Ovary (tissue), 9 donors: ENCODE data around the gene PELO. TPM values are rescaled to one million over a fixed set of nuclear protein-coding genes. Genes with fewer than 3 reads are reported as not detected.

Experiments used
- DNase-seq, 5 donors: peaks; one replicate each; pipeline ENCODE4 v3.0.0-alpha.2; 2019 to 2020
- H3K27ac ChIP-seq, 2 donors: fragments of 200-600 bp; one replicate each; pipeline versions ENCODE4 v1.5.1 to v1.8.0; 2019 to 2022
- H3K27me3 ChIP-seq: fragments of 200-600 bp; one replicate; pipeline ENCODE4 v1.8.0; 2022
- H3K36me3 ChIP-seq: fragments of 200-600 bp; sonication (generic); one replicate; pipeline ENCODE4 v1.5.1; 2019
- H3K4me1 ChIP-seq: one replicate; pipeline ENCODE4 v1.8.1; 2013; ENCODE audit warnings: mild to moderate bottlenecking, moderate library complexity; ENCODE audit not compliant: insufficient read depth
- H3K4me3 ChIP-seq: fragments of 200-600 bp; sonication (generic); one replicate; pipeline ENCODE4 v1.5.1; 2017
- H3K9me3 ChIP-seq, 2 donors: fragments of 200-600 bp in 1 of 2; sonication (generic) in 1 of 2; one replicate each; pipeline versions ENCODE4 v1.5.1 to v1.8.1; 2013 to 2019; ENCODE audit warnings: mild to moderate bottlenecking in 1 of 2, moderate library complexity in 1 of 2
- EP300 ChIP-seq: sonication (generic); formaldehyde crosslinking; IDR thresholded peaks from one replicate; pipeline ENCODE4 v1.6.1; 2017; ENCODE audit warnings: antibody characterized with exemption
- POLR2A ChIP-seq: fragments of 450-650 bp; IDR thresholded peaks from one replicate; pipeline ENCODE4 v1.6.1; 2017; ENCODE audit warnings: antibody characterized with exemption, mild to moderate bottlenecking, moderate library complexity
- WGBS, 3 donors: extraction: QIAGEN DNeasy Blood & Tissue Kit in 1 of 3; methylation state at CpG; one replicate each; pipeline versions ENCODE4 v1.1.5 to v1.1.7; 2013 to 2017; 5-methylcytosine and 5-hydroxymethylcytosine counted together
- intact Hi-C, 4 donors: fragments of 100-400 bp; cut with DNase I; formaldehyde crosslinking; loops; one replicate each; pipeline versions ENCODE4 v1.11.0 to v1.15.1; 2022 to 2023
- polyA plus RNA-seq, 2 donors: library from polyadenylated mRNA; stranded (reverse); fragments of 200-250 nt in 1 of 2; fragments of 350-450 nt in 1 of 2; fragmentation: Illumina TruSeq in 1 of 2; extraction: RNeasy Lipid Tissue Mini Kit (QIAGEN cat#74804) in 1 of 2; gene quantifications; one replicate each; pipeline ENCODE4 v1.2.3, GENCODE V29; 2013 to 2014
- total RNA-seq, 7 donors: library from RNA; depleted of rRNA in 2 of 7; stranded (reverse); fragments of >200 nt in 2 of 7; fragmentation: NEBNext Ultra II Directional in 3 of 7; extraction: Animal tissue kit (Norgen Biotek cat#: 25700) in 3 of 7; gene quantifications; one replicate each; pipeline versions ENCODE4 v1.1.0 to v1.2.4, GENCODE V29; 2016 to 2023
- TF ChIP-seq, protein P1 (sequence below), 3 donors: fragments of 450-650 bp in 2 of 3; fragments of 200-600 bp in 1 of 3; IDR thresholded peaks; one replicate each; pipeline versions ENCODE4 v1.5.1 to v1.8.0; 2016 to 2022; ENCODE audit warnings: antibody characterized with exemption in 3 of 3, mild to moderate bottlenecking in 1 of 3
- donor health status: DM: no; HTN: no; CAD: no; lungs with moderate emphysema.
- donor health status: DM: no; HTN: no; CAD: no.
- donor health status: Bipolar disorder and iron deficiency.
- donor health status: DM: yes; HTN: yes; CAD: no.
- donor health status: DM: no; HTN: no; CAD: no.
- donor health status: DM: yes; HTN: yes; CAD: no.

The PELO gene
- total and polyA plus RNA-seq, 9 donors, result 6.3 to 19.0 (median 11.8) TPM

- TF ChIP-seq POLR2A (no peak), EP300 (no peak)
- TF ChIP-seq, protein P1, sequence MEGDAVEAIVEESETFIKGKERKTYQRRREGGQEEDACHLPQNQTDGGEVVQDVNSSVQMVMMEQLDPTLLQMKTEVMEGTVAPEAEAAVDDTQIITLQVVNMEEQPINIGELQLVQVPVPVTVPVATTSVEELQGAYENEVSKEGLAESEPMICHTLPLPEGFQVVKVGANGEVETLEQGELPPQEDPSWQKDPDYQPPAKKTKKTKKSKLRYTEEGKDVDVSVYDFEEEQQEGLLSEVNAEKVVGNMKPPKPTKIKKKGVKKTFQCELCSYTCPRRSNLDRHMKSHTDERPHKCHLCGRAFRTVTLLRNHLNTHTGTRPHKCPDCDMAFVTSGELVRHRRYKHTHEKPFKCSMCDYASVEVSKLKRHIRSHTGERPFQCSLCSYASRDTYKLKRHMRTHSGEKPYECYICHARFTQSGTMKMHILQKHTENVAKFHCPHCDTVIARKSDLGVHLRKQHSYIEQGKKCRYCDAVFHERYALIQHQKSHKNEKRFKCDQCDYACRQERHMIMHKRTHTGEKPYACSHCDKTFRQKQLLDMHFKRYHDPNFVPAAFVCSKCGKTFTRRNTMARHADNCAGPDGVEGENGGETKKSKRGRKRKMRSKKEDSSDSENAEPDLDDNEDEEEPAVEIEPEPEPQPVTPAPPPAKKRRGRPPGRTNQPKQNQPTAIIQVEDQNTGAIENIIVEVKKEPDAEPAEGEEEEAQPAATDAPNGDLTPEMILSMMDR (IDR thresholded peaks at IDR 0.05), result no peak
Observed at GRCh38 chr5:52801329-52801728, 13.6 kb downstream of the PELO start.

GRCh38 chr5:52802272-52802973 lies 14.7 kb downstream of the PELO start:
- H3K4me3 ChIP-seq, result peak overlapping the region; percentile 49
- H3K27me3 ChIP-seq, result no peaks in the 10 kb centered on the region
- 51 to 59% (median 52%) methylated on average over 2 of the region's 2 CpGs for WGBS, 3 donors
- no peak for DNase-seq
- H3K4me1 ChIP-seq, result peaks cover 4% of the 10 kb centered on the region
- H3K27ac ChIP-seq, result no peak overlapping the region
- no peaks in the 10 kb centered on the region for H3K36me3 ChIP-seq
- no peak for TF ChIP-seq POLR2A
- TF ChIP-seq, protein P1 (IDR thresholded peaks at IDR 0.05), result no peak
- TF ChIP-seq EP300, result no peak
- intact Hi-C loops, result no loop called here
- H3K9me3 ChIP-seq, result no peaks in the 10 kb centered on the region

More at GRCh38 chr5:52801329-52801728, 13.6 kb downstream of the PELO start:
- peaks cover 4% of the 10 kb centered on the region for H3K4me1 ChIP-seq
- no peaks in the 10 kb centered on the region for H3K27me3 ChIP-seq
- no peaks in the 10 kb centered on the region for H3K9me3 ChIP-seq
- intact Hi-C loops, result no loop called here
- 10 to 16% (median 11%) methylated on average over 8 of the region's 8 CpGs for WGBS, 3 donors
- no peaks in the 10 kb centered on the region for H3K36me3 ChIP-seq
- DNase-seq, result peak in 1 of 5 donors; percentile 13
- H3K4me3 ChIP-seq, result peak overlapping the region; percentile 49
- peak overlapping the region in 1 of 2 donors; percentile 90 for H3K27ac ChIP-seq

GRCh38 chr5:52802974-52803336 lies 15.2 kb downstream of the PELO start:
- intact Hi-C loops, result no loop called here
- Histone ChIP-seq H3K4me1 (peaks cover 4% of the 10 kb centered on the region), H3K27ac (no peak overlapping the region), H3K4me3 (peak overlapping the region; percentile 49), H3K27me3 (no peaks in the 10 kb centered on the region), H3K36me3 (no peaks in the 10 kb centered on the region), H3K9me3 (no peaks in the 10 kb centered on the region)
- WGBS, 3 donors, result 54 to 73% (median 64%) methylated on average over 6 of the region's 6 CpGs
- no peak for DNase-seq
- TF ChIP-seq, protein P1 (IDR thresholded peaks at IDR 0.05), result no peak
- TF ChIP-seq EP300 (no peak), POLR2A (no peak)

- WGBS, 3 donors, result 56 to 62% (median 59%) methylated on average over 2 of the region's 2 CpGs
- Histone ChIP-seq H3K27me3 (no peaks in the 10 kb centered on the region), H3K36me3 (no peaks in the 10 kb centered on the region), H3K27ac (no peak overlapping the region), H3K4me3 (no peak overlapping the region), H3K9me3 (no peaks in the 10 kb centered on the region), H3K4me1 (peaks cover 2% of the 10 kb centered on the region)
- intact Hi-C loops, result no loop called here
- DNase-seq, result no peak
- no peak for TF ChIP-seq POLR2A
- TF ChIP-seq, protein P1 (IDR thresholded peaks at IDR 0.05), result no peak
- no peak for TF ChIP-seq EP300
Observed at GRCh38 chr5:52804387-52804791, 16.7 kb downstream of the PELO start.
